Measurements from ENCODE around the gene COPB1. TPM values are rescaled to one million over a fixed set of nuclear protein-coding genes. Genes with fewer than 3 reads are reported as not detected.

The COPB1 gene
- total RNA-seq, 4 donors from 2014 or later, result 73.3 to 279 (median 94.8) TPM

DNA sequence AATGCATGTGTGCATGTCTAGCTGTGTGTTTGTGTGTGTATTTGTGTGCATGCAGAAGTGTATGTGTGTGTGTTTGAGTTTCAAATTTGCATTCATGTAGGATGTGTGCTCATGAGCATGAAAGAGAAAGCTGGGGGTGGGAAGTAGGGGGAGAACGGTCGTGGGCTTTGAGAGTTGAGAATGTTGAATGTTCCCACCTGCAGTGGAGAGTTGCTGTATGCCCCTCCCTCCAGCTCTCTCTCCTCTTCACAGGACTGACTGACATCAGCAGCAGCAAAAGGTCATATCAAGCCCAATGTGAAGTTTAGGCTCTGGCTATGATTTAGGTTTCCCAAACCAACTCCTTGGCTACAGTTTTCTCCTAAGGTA, 76.8 kb downstream of the COPB1 start:
- TF ChIP-seq CTCF (IDR thresholded peaks at IDR 0.05), result no peak
- TF ChIP-seq POLR2A (IDR thresholded peaks at IDR 0.05), result no peak
- Histone ChIP-seq H3K27ac (peak overlapping the region; percentile 39 to 43), H3K4me1 (peaks cover 6 to 9% of the 10 kb centered on the region in 2 donors), H3K27me3 (no peaks in the 10 kb centered on the region), H3K9me3 (no peaks in the 10 kb centered on the region), H3K36me3 (no peaks in the 10 kb centered on the region), H3K4me3 (no peak overlapping the region)
- no peak for DNase-seq
- intact Hi-C loops (cut with DNase I; ENCODE audit: low total_unique reads), result no loop called here

- no peaks in the 10 kb centered on the region for H3K27me3 ChIP-seq
- H3K4me1 ChIP-seq, result peaks cover 6 to 9% of the 10 kb centered on the region in 2 donors
- DNase-seq, result peak; percentile 85 to 87
- H3K27ac ChIP-seq, result peak overlapping the region; percentile 43 to 68
- no peaks in the 10 kb centered on the region for H3K9me3 ChIP-seq
- intact Hi-C loops (cut with DNase I; ENCODE audit: low total_unique reads), result no loop called here
- H3K4me3 ChIP-seq, result no peak overlapping the region
- TF ChIP-seq POLR2A (IDR thresholded peaks at IDR 0.05), result no peak
- TF ChIP-seq CTCF (IDR thresholded peaks at IDR 0.05), result no peak
- H3K36me3 ChIP-seq, result no peaks in the 10 kb centered on the region
Observed at GRCh38 chr11:14422052-14422813, 77.4 kb downstream of the COPB1 start.

- Histone ChIP-seq H3K27me3 (no peaks in the 10 kb centered on the region), H3K27ac (no peak overlapping the region), H3K36me3 (no peaks in the 10 kb centered on the region), H3K4me3 (no peak overlapping the region), H3K4me1 (peaks cover 6 to 9% of the 10 kb centered on the region in 2 donors), H3K9me3 (no peaks in the 10 kb centered on the region)
- no peak for DNase-seq
- intact Hi-C loops (cut with DNase I; ENCODE audit: low total_unique reads), result no loop called here
- TF ChIP-seq POLR2A (IDR thresholded peaks at IDR 0.05) (no peak), CTCF (IDR thresholded peaks at IDR 0.05) (no peak)
Observed at GRCh38 chr11:14420223-14420622, 79.4 kb downstream of the COPB1 start.

- no peak overlapping the region for H3K27ac ChIP-seq
- H3K27me3 ChIP-seq, result no peaks in the 10 kb centered on the region
- H3K4me1 ChIP-seq, result peaks cover 6 to 9% of the 10 kb centered on the region in 2 donors
- H3K36me3 ChIP-seq, result no peaks in the 10 kb centered on the region
- intact Hi-C loops (cut with DNase I; ENCODE audit: low total_unique reads), result no loop called here
- TF ChIP-seq CTCF (IDR thresholded peaks at IDR 0.05), result no peak
- TF ChIP-seq POLR2A (IDR thresholded peaks at IDR 0.05), result no peak
- no peaks in the 10 kb centered on the region for H3K9me3 ChIP-seq
- no peak for DNase-seq
- H3K4me3 ChIP-seq, result no peak overlapping the region
Observed at GRCh38 chr11:14418801-14419417, 80.7 kb downstream of the COPB1 start.

GRCh38 chr11:14417617-14418374, 81.8 kb downstream of the COPB1 start:
- no peak for TF ChIP-seq CTCF (IDR thresholded peaks at IDR 0.05)
- TF ChIP-seq POLR2A (IDR thresholded peaks at IDR 0.05), result no peak
- Histone ChIP-seq H3K9me3 (no peaks in the 10 kb centered on the region), H3K36me3 (no peaks in the 10 kb centered on the region), H3K4me3 (no peak overlapping the region), H3K27ac (peak overlapping the region in 1 of 2 donors; percentile 48), H3K27me3 (no peaks in the 10 kb centered on the region), H3K4me1 (peaks cover 4 to 9% of the 10 kb centered on the region in 2 donors)
- no peak for DNase-seq
- intact Hi-C loops (cut with DNase I; ENCODE audit: low total_unique reads), result no loop called here

All from uterus (tissue), 4 donors.